OCI-LY1 (cell line): ENCODE results near the gene KCNE4.

Experiments used
- EZH2 ChIP-seq: fragments of 200-600 bp; sonication (generic), shearing (Covaris generic); IDR thresholded peaks from 2 replicates; pipeline ENCODE4 v1.8.0; 2017; ENCODE audit warnings: borderline replicate concordance, mixed run types, mild to moderate bottlenecking, antibody characterized with exemption, low read length, moderate library complexity, mixed read lengths
- TF ChIP-seq, protein P1 (sequence below): fragments of 200-600 bp; sonication (generic), shearing (Covaris generic); IDR thresholded peaks from 2 replicates; pipeline ENCODE4 v1.5.1; 2017; ENCODE audit warnings: mild to moderate bottlenecking, antibody characterized with exemption, low read length, moderate library complexity, mixed read lengths

- TF ChIP-seq, protein P1, sequence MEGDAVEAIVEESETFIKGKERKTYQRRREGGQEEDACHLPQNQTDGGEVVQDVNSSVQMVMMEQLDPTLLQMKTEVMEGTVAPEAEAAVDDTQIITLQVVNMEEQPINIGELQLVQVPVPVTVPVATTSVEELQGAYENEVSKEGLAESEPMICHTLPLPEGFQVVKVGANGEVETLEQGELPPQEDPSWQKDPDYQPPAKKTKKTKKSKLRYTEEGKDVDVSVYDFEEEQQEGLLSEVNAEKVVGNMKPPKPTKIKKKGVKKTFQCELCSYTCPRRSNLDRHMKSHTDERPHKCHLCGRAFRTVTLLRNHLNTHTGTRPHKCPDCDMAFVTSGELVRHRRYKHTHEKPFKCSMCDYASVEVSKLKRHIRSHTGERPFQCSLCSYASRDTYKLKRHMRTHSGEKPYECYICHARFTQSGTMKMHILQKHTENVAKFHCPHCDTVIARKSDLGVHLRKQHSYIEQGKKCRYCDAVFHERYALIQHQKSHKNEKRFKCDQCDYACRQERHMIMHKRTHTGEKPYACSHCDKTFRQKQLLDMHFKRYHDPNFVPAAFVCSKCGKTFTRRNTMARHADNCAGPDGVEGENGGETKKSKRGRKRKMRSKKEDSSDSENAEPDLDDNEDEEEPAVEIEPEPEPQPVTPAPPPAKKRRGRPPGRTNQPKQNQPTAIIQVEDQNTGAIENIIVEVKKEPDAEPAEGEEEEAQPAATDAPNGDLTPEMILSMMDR = no peak
- no peak for TF ChIP-seq EZH2
These were observed 9.3 kb upstream of the KCNE4 start for GRCh38 chr2:223042704-223043118.
